HG03095 (cell line): ENCODE measurements around the gene BGN.

Experiments
- ATAC-seq: cut with Tn5 transposase; IDR thresholded peaks from one replicate; pipeline ENCODE4 v1.9.1; 2021; ENCODE audit warnings: moderate library complexity; ENCODE audit not compliant: unreplicated experiment

The BGN gene

DNA sequence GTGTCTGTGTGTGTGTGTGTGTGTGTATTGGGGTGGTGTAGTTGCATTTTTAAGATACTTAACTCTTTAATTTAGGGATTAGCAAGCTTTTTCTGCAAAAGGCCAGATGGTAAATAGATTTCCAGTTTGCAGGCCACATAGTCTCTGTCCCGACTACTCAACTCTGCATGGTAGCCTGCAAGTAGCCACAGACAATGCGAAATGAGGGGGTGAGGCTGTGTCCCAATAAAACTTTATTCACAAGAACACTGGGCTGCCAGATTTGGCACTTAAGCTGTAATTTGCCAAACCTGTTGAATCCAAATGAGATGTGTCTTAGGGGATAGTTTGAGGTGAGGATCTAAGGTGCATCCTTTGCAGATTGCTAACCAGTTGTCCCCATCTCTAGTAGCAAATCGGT is 29.5 kb downstream of the BGN start:
- ATAC-seq = no peak

GRCh38 chrX:153525451-153525850 is 30.7 kb downstream of the BGN start:
- ATAC-seq = no peak

DNA sequence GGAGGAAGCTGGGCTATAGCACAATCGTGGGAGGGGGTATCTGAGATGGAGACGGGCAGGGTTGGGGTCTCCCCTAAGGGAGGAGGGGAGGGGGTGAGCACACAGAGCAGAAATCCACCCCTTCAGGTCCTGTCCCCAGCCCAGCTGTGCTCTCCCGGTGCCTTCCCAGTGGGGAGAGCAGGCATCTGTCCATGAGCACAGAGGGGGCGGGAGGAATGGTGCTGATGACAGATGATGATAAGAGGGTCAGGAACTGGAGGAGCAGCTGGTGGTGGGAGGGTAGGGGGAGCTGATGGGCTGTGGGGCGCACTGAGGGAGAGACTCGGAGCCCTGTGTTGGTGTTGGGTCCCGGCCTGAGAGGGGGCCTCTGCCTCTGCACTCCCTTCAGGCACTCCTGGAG is 31.3 kb downstream of the BGN start:
- no peak for ATAC-seq

DNA sequence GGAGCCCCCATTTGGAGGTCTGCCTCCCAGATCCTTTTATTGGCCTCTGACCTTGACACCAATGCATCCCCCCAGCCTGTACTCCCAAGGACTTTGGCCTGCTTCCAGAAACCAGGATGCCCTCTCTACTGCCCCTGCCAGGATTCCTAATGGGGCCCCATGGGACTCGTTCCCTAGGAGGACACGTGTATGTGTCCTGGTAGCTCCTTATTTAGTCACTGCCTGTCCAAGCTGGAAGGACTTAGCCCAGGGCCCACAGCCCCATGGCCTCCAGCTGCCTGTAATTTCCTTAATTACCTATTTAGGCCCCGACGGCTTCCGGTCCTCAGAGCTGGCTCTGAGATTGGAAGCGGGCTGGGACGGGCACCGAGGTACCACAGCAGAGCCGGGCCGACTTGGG is 32.0 kb downstream of the BGN start:
- ATAC-seq = no peak

DNA sequence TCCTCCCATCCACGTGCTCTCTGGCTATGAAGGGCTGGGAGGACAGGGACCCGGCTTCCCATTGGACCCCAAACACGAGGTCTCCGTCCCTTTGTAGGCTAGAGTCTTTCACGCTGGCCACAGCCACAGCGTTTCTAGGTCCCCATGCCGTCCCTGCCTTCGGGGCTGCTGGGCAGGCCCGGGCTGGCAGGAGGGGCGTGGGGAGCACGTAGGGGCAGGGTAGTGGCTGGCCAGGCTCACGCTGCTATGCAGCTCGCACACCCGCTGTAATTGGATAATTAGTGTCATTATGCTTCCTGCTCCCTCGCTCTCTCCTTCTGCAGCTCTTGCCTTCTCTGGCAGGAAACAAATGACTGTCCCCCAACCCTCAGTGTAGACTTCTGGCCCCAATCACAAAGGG is 32.4 kb downstream of the BGN start:
- ATAC-seq = no peak

DNA sequence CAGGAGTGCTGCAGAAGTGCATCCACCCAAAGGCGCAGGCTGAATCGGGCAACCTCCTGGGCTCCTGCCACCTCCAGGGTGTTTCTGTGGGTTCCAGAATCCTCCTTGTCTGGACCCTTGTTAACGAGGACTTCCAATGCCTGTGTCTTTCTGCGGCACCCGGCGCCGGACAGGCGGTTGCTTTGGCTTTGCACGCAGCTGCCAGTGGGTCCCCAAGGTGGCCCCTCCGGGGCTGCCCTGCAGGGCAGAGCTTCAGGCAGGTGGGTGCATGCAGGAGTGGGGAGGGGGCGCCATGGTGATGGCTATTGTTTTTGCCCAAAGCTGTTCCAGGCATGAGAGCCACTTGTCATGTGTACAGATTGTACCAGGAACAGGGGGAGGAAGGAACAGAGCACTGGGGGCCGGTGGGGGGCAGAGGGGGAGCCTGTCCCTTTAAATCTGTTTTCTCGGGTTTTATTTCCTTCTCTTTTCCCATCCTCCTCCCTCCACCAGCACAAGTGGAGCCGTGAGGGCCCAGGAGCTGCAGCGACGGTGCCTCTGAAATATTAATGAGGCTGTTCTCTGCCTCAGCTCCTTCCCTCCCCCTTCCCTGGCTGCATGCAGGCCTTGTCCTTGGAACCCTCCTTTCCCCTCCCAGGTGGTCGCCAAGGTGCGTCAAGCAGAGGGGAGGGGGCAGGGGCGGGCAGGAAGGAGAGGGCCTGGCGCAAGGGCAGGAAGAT is 35.8 kb downstream of the BGN start:
- ATAC-seq = no peak

DNA sequence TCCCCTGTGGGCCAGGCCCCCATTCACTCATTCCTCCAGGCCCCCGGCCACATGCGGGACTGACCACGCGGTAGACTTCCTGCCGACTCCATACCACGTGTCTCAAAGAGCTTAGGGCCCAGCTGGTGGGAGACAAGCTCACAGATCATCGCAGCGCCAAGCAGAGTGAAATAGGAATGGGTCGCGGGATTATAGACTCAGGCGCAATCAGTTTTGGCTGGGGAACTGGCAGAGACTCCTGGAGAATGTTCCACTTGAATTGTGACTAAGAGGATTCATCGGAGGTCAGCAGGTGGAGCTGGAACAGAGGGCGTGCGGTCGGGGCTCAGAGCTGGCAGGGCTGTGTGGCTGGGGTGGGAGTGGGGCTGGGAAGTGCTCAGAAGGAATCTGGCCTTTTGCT is 38.3 kb downstream of the BGN start:
- no peak for ATAC-seq

GRCh38 chrX:153537080-153537479 is 42.3 kb downstream of the BGN start:
- no peak for ATAC-seq

DNA sequence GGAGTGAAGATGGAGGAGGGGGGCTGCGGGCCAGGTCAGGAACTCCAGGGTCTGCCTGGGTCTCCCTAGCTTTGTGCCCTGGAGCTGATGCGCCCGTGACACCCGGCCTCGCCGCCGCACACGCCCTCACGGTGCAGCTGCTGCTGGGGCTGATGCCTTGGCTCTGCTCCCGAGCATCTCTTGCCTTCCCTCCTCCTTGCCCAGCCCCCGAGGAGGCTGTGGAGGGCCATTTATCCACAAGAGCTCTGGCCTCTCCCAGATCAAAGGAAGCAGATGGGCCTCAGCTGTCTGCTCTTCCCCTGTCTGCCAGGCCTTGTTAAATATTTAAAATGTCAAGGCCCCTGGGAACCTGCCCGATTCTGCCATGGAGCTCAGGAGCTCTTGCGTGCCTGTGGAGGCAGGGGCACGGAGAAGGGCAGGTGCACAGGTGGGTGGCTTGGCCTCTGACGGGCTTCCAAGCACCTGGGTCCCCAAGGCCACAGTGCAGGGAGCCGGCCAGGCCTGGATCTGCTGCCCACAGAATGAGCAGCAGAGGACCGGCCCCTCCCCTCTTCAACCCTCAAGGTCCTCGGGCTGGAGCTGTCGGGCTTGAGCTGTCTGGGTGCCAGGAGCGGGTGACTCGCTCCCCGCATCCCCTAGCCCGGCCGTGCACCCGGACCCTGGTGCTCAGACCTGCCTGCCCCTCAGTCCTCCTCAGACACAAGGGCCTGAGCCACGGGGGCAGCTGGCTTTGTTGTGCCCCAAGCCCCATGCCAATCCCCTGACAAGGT is 42.9 kb downstream of the BGN start:
- no peak for ATAC-seq

DNA sequence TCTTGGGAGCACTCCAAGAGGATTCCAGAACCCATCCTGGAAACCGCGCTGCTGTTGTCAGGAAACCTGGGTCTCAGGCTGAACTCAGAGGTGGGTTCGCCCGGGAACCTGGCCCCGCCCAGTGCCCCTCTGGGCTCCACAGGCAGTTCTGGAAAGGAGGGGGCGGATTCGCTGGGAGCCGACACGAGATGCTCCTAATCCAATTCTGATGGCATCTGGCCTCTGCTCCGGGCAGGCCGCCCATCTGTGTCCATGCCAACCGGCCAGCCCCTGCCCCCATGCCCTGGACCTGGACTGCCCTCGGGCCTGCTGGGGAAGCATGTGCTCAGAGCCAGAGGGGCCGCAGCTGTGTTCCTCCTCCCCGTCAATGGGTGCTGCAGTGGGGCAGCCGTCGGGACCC is 43.6 kb downstream of the BGN start:
- no peak for ATAC-seq

- peak; percentile 70 for ATAC-seq
These were observed 44.6 kb downstream of the BGN start for GRCh38 chrX:153539171-153539978.

DNA sequence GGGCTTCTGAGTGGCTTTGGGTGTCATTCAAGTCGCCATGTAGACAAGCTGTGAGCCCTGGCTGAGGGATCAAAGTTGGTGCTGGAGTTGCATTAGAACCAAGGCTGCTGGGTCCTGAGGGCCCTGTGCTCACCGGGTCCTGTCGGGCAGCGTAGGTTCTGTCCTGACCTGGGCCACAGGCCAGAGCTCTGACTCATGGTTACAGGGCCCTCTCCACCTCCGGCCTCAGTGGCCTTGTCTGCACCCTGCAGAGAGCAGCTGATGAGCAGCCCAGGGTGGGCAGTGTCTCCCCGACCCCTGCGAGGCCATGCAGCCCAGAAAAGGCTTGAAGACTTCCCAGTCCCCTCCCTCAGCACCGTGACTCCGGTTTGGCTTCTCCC is 45.2 kb downstream of the BGN start:
- ATAC-seq = no peak

DNA sequence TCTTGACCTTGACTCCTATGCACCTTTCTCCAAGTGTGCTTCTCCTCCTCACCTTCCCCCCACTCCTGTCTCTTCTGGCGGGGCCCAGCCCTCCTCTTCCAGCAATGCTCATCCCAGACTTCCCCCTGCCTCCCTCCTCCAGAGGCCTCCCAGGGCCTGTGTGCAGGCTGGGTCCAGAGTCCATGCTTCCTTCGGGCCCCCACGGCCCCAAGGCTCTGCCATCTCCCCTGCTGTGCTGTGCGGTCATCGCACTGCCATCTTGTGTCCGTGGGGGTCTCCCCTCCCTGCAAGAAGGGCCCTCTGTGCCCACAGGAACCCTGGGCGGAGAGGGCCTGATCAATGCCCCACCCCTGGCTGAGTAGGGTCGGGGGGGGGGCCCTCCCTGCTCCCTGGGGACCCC is 49.9 kb downstream of the BGN start:
- no peak for ATAC-seq

- no peak for ATAC-seq
These were observed 51.6 kb downstream of the BGN start for GRCh38 chrX:153546386-153546785.

GRCh38 chrX:153547195-153547594 is 52.4 kb downstream of the BGN start:
- ATAC-seq = no peak

DNA sequence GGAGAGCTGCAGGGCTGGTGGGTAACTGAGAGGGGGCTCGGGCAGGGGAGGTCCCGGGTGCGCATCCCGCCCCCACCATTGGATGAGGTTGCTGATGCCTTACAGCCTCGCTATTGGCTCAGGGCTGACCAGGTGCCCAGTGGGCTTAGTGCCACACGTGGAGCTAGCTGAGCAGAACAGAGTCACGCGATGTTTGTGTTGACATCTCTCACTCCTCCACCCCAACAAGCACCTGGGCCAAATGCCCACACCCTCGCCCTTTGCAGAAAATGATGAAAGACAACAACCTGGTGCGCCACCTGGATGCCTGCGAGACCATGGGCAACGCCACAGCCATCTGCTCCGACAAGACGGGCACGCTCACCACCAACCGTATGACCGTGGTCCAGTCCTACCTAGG is 54.5 kb downstream of the BGN start:
- no peak for ATAC-seq

DNA sequence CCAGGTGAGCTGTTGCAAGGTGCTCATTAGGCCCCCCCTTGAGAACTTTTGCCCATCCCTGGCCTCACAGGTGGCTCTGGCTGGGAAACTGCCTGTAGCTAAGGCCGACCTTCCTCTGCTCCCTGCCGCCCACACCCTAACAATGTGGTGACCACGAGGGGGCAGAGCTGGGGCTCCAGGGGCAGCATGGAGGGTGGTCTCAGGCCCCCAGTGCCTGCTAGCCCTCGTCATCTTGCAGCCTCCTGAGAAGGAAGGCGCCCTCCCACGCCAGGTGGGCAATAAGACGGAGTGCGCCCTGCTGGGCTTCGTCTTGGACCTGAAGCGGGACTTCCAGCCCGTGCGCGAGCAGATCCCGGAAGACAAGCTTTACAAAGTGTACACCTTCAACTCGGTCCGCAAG is 55.0 kb downstream of the BGN start:
- no peak for ATAC-seq

- ATAC-seq = no peak
These were observed 56.4 kb downstream of the BGN start for GRCh38 chrX:153551135-153551534.

DNA sequence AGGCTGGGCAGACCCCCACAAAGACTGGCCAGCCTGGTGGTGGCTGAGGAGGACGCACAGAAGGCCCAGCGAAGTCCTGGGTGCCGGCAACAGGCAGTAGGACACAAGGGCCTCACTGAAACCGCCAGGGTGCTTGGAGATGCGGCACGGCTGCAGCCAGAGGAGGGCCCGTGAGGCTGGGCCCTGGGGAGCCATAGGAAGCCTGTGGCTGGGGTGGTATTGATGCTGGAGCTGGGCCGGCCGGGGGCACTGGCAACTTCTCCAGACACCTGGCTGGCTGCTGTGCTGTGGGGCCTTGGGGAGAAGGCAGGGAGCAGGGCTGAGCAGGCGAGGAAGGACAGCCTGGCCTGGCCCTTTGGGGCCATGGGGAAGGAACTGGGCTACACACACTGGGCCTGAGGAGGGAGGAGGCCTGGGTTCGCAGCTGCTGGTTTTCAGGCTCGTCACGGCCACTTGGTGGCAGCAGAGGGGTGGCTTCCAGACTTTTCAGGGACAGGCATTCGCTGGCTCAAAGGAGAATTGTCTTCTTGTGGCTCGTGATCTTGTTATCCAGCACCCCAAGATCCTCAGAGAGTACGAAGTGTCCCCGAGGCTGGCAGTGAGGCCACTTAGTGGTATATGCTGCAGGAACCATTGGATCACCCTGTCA is 59.9 kb downstream of the BGN start:
- no peak for ATAC-seq

DNA sequence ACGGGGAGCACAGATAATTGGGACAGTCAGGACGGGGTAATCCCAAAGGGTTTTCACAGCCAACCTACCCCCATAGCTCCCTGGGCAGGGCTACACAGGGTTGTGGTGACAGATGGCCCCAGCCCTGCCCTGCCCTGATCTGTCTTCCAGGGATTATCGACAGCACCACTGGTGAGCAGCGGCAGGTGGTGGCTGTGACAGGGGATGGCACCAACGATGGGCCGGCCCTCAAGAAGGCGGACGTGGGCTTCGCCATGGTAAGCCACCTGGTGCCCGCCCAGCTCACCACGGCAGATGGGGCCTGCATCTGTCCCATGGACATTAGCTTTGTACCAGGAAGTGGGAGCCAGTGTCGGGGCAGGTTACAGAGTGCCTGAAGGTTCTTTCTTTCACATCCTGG is 62.0 kb downstream of the BGN start:
- ATAC-seq = no peak

- no peak for ATAC-seq
These were observed 63.0 kb downstream of the BGN start for GRCh38 chrX:153557618-153558355.
